HepG2 (cell line): ENCODE measurements around the gene BBS5. TPM values are rescaled to one million over a fixed set of nuclear protein-coding genes. Genes with fewer than 3 reads are reported as not detected.

Source experiments
- ARID4A ChIP-seq: sonication (generic); formaldehyde crosslinking; IDR thresholded peaks from 2 replicates; pipeline ENCODE4 v1.5.0; 2020; ENCODE audit warnings: mild to moderate bottlenecking, missing genetic modification reagents, borderline replicate concordance
- CBX2 ChIP-seq, 2 experiments: fragments of 200-600 bp in 1 of 2; sonication (generic); formaldehyde crosslinking in 1 of 2; IDR thresholded peaks; 2 replicates each; pipeline versions ENCODE4 v1.7.0 to v1.8.1; 2018 to 2022; ENCODE audit warnings: low read depth in 2 of 2, low read length in 1 of 2, mild to moderate bottlenecking in 1 of 2, missing genetic modification reagents in 1 of 2
- NRL ChIP-seq: sonication (generic); formaldehyde crosslinking; IDR thresholded peaks from 2 replicates; pipeline ENCODE4 v1.5.0; 2020; ENCODE audit warnings: missing genetic modification reagents, mild to moderate bottlenecking, moderate library complexity, borderline replicate concordance
- ZBTB7B ChIP-seq: sonication (generic); formaldehyde crosslinking; IDR thresholded peaks from 2 replicates; pipeline ENCODE4 v1.4.0; 2020; ENCODE audit warnings: missing genetic modification reagents
- ZFY ChIP-seq: sonication (generic); formaldehyde crosslinking; IDR thresholded peaks from 2 replicates; pipeline ENCODE4 v1.4.0; 2020; ENCODE audit warnings: missing genetic modification reagents
- ZFYVE20 ChIP-seq: sonication (generic); formaldehyde crosslinking; IDR thresholded peaks from 2 replicates; pipeline ENCODE4 v1.8.0; 2023; ENCODE audit warnings: low read depth, mild to moderate bottlenecking, moderate library complexity, missing genetic modification reagents, borderline replicate concordance
- ZNF124 ChIP-seq: sonication (generic); formaldehyde crosslinking; IDR thresholded peaks from 2 replicates; pipeline ENCODE4 v1.4.0; 2020; ENCODE audit warnings: missing genetic modification reagents
- ZNF18 ChIP-seq: sonication (generic); formaldehyde crosslinking; IDR thresholded peaks from 2 replicates; pipeline ENCODE4 v1.8.0; 2022; ENCODE audit warnings: mild to moderate bottlenecking, missing genetic modification reagents; ENCODE audit not compliant: insufficient replicate concordance
- ZNF468 ChIP-seq: sonication (generic); formaldehyde crosslinking; IDR thresholded peaks from 2 replicates; pipeline ENCODE4 v1.8.0; 2022; ENCODE audit warnings: mild to moderate bottlenecking, moderate library complexity, missing genetic modification reagents
- ZNF609 ChIP-seq: sonication (generic); formaldehyde crosslinking; IDR thresholded peaks from 2 replicates; pipeline ENCODE4 v1.4.0; 2020; ENCODE audit warnings: mild to moderate bottlenecking, missing genetic modification reagents, borderline replicate concordance
- ZSCAN5A ChIP-seq: sonication (generic); formaldehyde crosslinking; IDR thresholded peaks from 2 replicates; pipeline ENCODE4 v1.8.0; 2022; ENCODE audit warnings: mild to moderate bottlenecking, missing genetic modification reagents, borderline replicate concordance
- polyA plus RNA-seq, 8 experiments: library from polyadenylated mRNA; depleted of rRNA in 3 of 8; stranded (reverse) in 7 of 8; unstranded in 1 of 8; fragments of >200 nt; fragmentation: Illumina TruSeq in 4 of 8; extraction: Trizol in 4 of 8; gene quantifications; 2 replicates each; pipeline versions ENCODE4 v1.2.1 to v1.2.3, GENCODE V29; 2011 to 2016; ENCODE audit warnings: low read depth in 4 of 8, missing spikeins in 1 of 8, mixed read lengths in 1 of 8; ENCODE audit not compliant: insufficient read depth in 1 of 8
- total RNA-seq, 5 experiments: library from RNA; depleted of rRNA; stranded (reverse); fragments of >200 nt; fragmentation: Illumina TruSeq; extraction: Trizol; gene quantifications; 2 replicates each; pipeline ENCODE4 v1.2.3, GENCODE V29; 2016; ENCODE audit warnings: low read depth in 1 of 5

The BBS5 gene
- total and polyA plus RNA-seq, 2 of the 13 experiments (the other 11 are each of a cell fraction or from before 2014, with no cell fraction given): 1.8 to 4.5 TPM

GRCh38 chr2:169479257-169480078 lies at the start of gene BBS5 (continued):
- TF ChIP-seq ZNF468 (0 out of 2 replicates have a peak, but pooled peaks have one; percentile 91), ZNF124 (peak; percentile 89; the same call in 1 of the 2 replicates), ZNF18 (CRISPR knock-in tag) (peak; percentile 73), ZBTB7B (peak; percentile 94), ZSCAN5A (CRISPR knock-in tag) (peak; percentile 96), CBX2 (IDR thresholded peaks at IDR 0.05; ENCODE audit: low read depth, low read length) (no peak), CBX2 (CRISPR knock-in tag; IDR thresholded peaks at IDR 0.05; ENCODE audit: low read depth) (peak; percentile 74; the same call in 1 of the 2 replicates), ZFYVE20 (CRISPR knock-in tag) (no peak), ZFY (CRISPR knock-in tag) (peak; percentile 99), ZNF609 (no peak), NRL (CRISPR knock-in tag) (peak; percentile 88; the same call in 1 of the 2 replicates), ARID4A (CRISPR knock-in tag) (peak; percentile 98)
